IMR-90 (cell line): ENCODE data around the gene IL36G. TPM values are rescaled to one million over a fixed set of nuclear protein-coding genes. Genes with fewer than 3 reads are reported as not detected.

ENCODE experiments used
- ATAC-seq: fragments of 200-7000 bp; cut with Tn5 transposase; 2 replicates; pipeline ENCODE4 v1.9.1; 2020; ENCODE audit warnings: low read depth, mild to moderate bottlenecking, moderate library complexity
- BruUV-seq: library from RNA; stranded (reverse); fragments of 400-500 nt; replicated peaks from 2 replicates; lab custom pipeline; 2021; lab: Mats Ljungman, UMichigan
- CTCF ChIA-PET: fragments of 300-600 bp; formaldehyde crosslinking; extraction: SDS; loops from one replicate; lab custom pipeline; 2021; ENCODE audit warnings: antibody characterized with exemption; lab: Yijun Ruan, JAX
- POLR2A ChIA-PET: fragments of 300-600 bp; sonication (Branson Sonifier 250); formaldehyde crosslinking; loops from one replicate; lab custom pipeline; 2022; ENCODE audit warnings: antibody characterized with exemption; ENCODE audit not compliant: unreplicated experiment; lab: Charles Lee
- DNase-seq: peaks from one replicate; pipeline ENCODE4 v3.0.0; 2013
- H2AFZ ChIP-seq: replicated peaks from 2 replicates; pipeline ENCODE3; 2013; ENCODE audit warnings: low read length, mild to moderate bottlenecking; ENCODE audit not compliant: poor library complexity
- H2AK5ac ChIP-seq: 2 replicates; pipeline ENCODE4 v1.6.1; 2013; ENCODE audit warnings: low read depth, low read length, inconsistent platforms
- H2AK9ac ChIP-seq: replicated peaks from 2 replicates; pipeline ENCODE3; 2013; ENCODE audit warnings: mild to moderate bottlenecking, low read depth, low read length, moderate library complexity; ENCODE audit not compliant: poor library complexity
- H2BK120ac ChIP-seq: 2 replicates; pipeline ENCODE4 v1.6.1; 2013; ENCODE audit warnings: low read depth, low read length, inconsistent platforms
- H2BK15ac ChIP-seq: 3 replicates; pipeline ENCODE4 v1.6.1; 2013; ENCODE audit warnings: low read depth, low read length, inconsistent platforms
- H2BK20ac ChIP-seq: 2 replicates; pipeline ENCODE4 v1.6.1; 2013; ENCODE audit warnings: low read depth, mild to moderate bottlenecking, inconsistent platforms, low read length, moderate library complexity
- H2BK5ac ChIP-seq: 2 replicates; pipeline ENCODE4 v1.6.1; 2013; ENCODE audit warnings: mild to moderate bottlenecking, low read depth, low read length, inconsistent platforms; ENCODE audit not compliant: poor library complexity, severe bottlenecking
- H3K14ac ChIP-seq: replicated peaks from 2 replicates; pipeline ENCODE4 v1.6.1; 2013; ENCODE audit warnings: low read depth, low read length, inconsistent platforms
- H3K18ac ChIP-seq: 2 replicates; pipeline ENCODE4 v1.6.1; 2013; ENCODE audit warnings: low read depth, low read length, control low read depth
- H3K23ac ChIP-seq: 2 replicates; pipeline ENCODE4 v1.6.1; 2013; ENCODE audit warnings: low read depth, low read length, inconsistent platforms
- H3K27ac ChIP-seq: 2 replicates; pipeline ENCODE4 v1.5.1; 2013; ENCODE audit warnings: mild to moderate bottlenecking, control low read depth, low read length; ENCODE audit not compliant: insufficient read depth
- H3K27me3 ChIP-seq: 2 replicates; pipeline ENCODE4 v1.6.1; 2013; ENCODE audit warnings: low read length; ENCODE audit not compliant: control insufficient read depth, insufficient read depth
- H3K36me3 ChIP-seq: 2 replicates; pipeline ENCODE4 v1.6.1; 2013; ENCODE audit warnings: low read length, mixed read lengths; ENCODE audit not compliant: control insufficient read depth, insufficient read depth
- H3K4ac ChIP-seq: 2 replicates; pipeline ENCODE4 v1.6.1; 2013; ENCODE audit warnings: low read depth, low read length, inconsistent platforms
- H3K4me1 ChIP-seq: 2 replicates; pipeline ENCODE4 v1.6.1; 2013; ENCODE audit warnings: low read length, mixed read lengths; ENCODE audit not compliant: control insufficient read depth, insufficient read depth
- H3K4me2 ChIP-seq: 2 replicates; pipeline ENCODE4 v1.6.1; 2013; ENCODE audit warnings: low read depth, mild to moderate bottlenecking, control low read depth, low read length, moderate library complexity
- H3K4me3 ChIP-seq: 2 replicates; pipeline ENCODE4 v1.5.1; 2013; ENCODE audit warnings: low read depth, mild to moderate bottlenecking, control low read depth, low read length, moderate library complexity; ENCODE audit not compliant: insufficient read depth
- H3K56ac ChIP-seq: 2 replicates; pipeline ENCODE4 v1.6.1; 2013; ENCODE audit warnings: low read length, inconsistent platforms; ENCODE audit not compliant: insufficient read depth; ENCODE audit errors: extremely low read depth
- H3K79me1 ChIP-seq, 2 experiments: 2 replicates each; pipeline ENCODE4 v1.6.1; 2013; ENCODE audit warnings: low read length in 2 of 2, inconsistent platforms in 1 of 2, low read depth in 1 of 2
- H3K9ac ChIP-seq: 2 replicates; pipeline ENCODE4 v1.6.1; 2013; ENCODE audit warnings: low read depth, low read length, control low read depth
- H3K9me1 ChIP-seq: 2 replicates; pipeline ENCODE4 v1.6.1; 2013; ENCODE audit warnings: low read length, inconsistent platforms; ENCODE audit not compliant: insufficient read depth
- H3K9me3 ChIP-seq: 2 replicates; pipeline ENCODE4 v1.6.1; 2013; ENCODE audit warnings: low read length; ENCODE audit not compliant: control insufficient read depth, insufficient read depth
- H4K20me1 ChIP-seq: 2 replicates; pipeline ENCODE4 v1.6.1; 2013; ENCODE audit warnings: low read length, inconsistent platforms; ENCODE audit not compliant: insufficient read depth
- H4K5ac ChIP-seq: 2 replicates; pipeline ENCODE4 v1.6.1; 2013; ENCODE audit warnings: mild to moderate bottlenecking, low read depth, low read length, control low read depth
- H4K8ac ChIP-seq, 2 experiments: 2 replicates each; pipeline ENCODE4 v1.6.1; 2013; ENCODE audit warnings: low read depth in 2 of 2, low read length in 2 of 2, control low read depth in 1 of 2, inconsistent platforms in 1 of 2
- H4K91ac ChIP-seq: 2 replicates; pipeline ENCODE4 v1.6.1; 2013; ENCODE audit warnings: low read depth, low read length, inconsistent platforms; ENCODE audit not compliant: insufficient read depth
- BHLHE40 ChIP-seq: fragments of 150-350 bp; IDR thresholded peaks from 2 replicates; pipeline ENCODE4 v1.6.1; 2016; ENCODE audit warnings: mild to moderate bottlenecking, low read depth, low read length
- CTCF ChIP-seq: conservative IDR thresholded peaks from 2 replicates; pipeline ENCODE4 v1.5.1; 2012; ENCODE audit warnings: mild to moderate bottlenecking, low read depth, low read length, improper control_type of control experiment
- FOS ChIP-seq: fragments of 150-350 bp; IDR thresholded peaks from 2 replicates; pipeline ENCODE4 v1.6.1; 2016; ENCODE audit warnings: low read depth, low read length
- MXI1 ChIP-seq: IDR thresholded peaks from 2 replicates; pipeline ENCODE4 v1.6.1; 2012; ENCODE audit warnings: low read depth, mild to moderate bottlenecking, low read length, moderate library complexity, borderline replicate concordance
- POLR2A ChIP-seq: IDR thresholded peaks from 2 replicates; pipeline ENCODE4 v1.6.1; 2012; ENCODE audit warnings: mild to moderate bottlenecking, low read depth, low read length
- RAD21 ChIP-seq: IDR thresholded peaks from 2 replicates; pipeline ENCODE4 v1.6.1; 2012; ENCODE audit warnings: low read length, improper control_type of control experiment
- RCOR1 ChIP-seq: IDR thresholded peaks from 2 replicates; pipeline ENCODE4 v1.6.1; 2012; ENCODE audit warnings: mild to moderate bottlenecking, low read length, improper control_type of control experiment; ENCODE audit not compliant: insufficient replicate concordance
- RFX5 ChIP-seq: IDR thresholded peaks from 2 replicates; pipeline ENCODE4 v1.8.0; 2012; ENCODE audit warnings: low read depth, mild to moderate bottlenecking, low read length, moderate library complexity
- WGBS, 2 experiments: methylation state at CpG; one replicate each; pipeline versions ENCODE4 v1.1.5 to v1.1.7; 2013; ENCODE audit warnings: missing lambda C conversion rate in 2 of 2; ENCODE audit not compliant: insufficient read length in 1 of 2; ENCODE audit errors: extremely low coverage in 2 of 2; 5-methylcytosine and 5-hydroxymethylcytosine counted together
- dilution Hi-C: fragments of 300-500 bp; cut with HindIII; formaldehyde crosslinking; loops from one replicate; pipeline ENCODE4 v1.14.3; 2018; ENCODE audit warnings: low sequenced_read_pairs; ENCODE audit not compliant: unreplicated experiment
- in situ Hi-C: fragments of 300-500 bp; cut with MboI; formaldehyde crosslinking; loops from 3 replicates; pipeline ENCODE4 v1.14.3; 2019; ENCODE audit warnings: low sequenced_read_pairs, inconsistent platforms, mixed read lengths
- intact Hi-C: fragments of 100-400 bp; cut with micrococcal nuclease; formaldehyde crosslinking; loops from 2 replicates; pipeline ENCODE4 v1.10.0; 2022
- polyA plus RNA-seq, 3 experiments: library from polyadenylated mRNA; depleted of rRNA; stranded (reverse); fragments of >200 nt; gene quantifications; 2 replicates each; pipeline ENCODE4 v1.2.3, GENCODE V29; 2012; ENCODE audit warnings: low replicate concordance in 1 of 3
- total RNA-seq: library from RNA; depleted of rRNA; stranded (reverse); fragments of >200 nt; gene quantifications from 2 replicates; pipeline ENCODE4 v1.2.3, GENCODE V29; 2012

IL36G gene
- total and polyA plus RNA-seq, 2 of the 4 experiments (the other 2 are of a cell fraction): not detected

GRCh38 chr2:113021312-113021711 is 43.5 kb downstream of the IL36G start:
- Histone ChIP-seq H4K8ac (no peak overlapping the region), H3K79me1 (no peaks in the 10 kb centered on the region), H2BK120ac (no peak overlapping the region), H3K9me3 (no peaks in the 10 kb centered on the region), H2BK5ac (no peak overlapping the region), H4K91ac (no peak overlapping the region), H3K4me3 (no peak overlapping the region), H3K9me1 (no peaks in the 10 kb centered on the region), H2AFZ (no peak overlapping the region), H4K5ac (no peak overlapping the region), H3K27ac (no peak overlapping the region), H3K4me1 (no peaks in the 10 kb centered on the region), H3K23ac (no peak overlapping the region), H2AK9ac (no peak overlapping the region), H3K36me3 (no peaks in the 10 kb centered on the region), H3K56ac (no peak overlapping the region), H4K20me1 (no peaks in the 10 kb centered on the region), H2BK15ac (no peak overlapping the region), H2BK20ac (no peak overlapping the region), H3K18ac (no peak overlapping the region), H3K4me2 (no peak overlapping the region), H3K9ac (no peak overlapping the region), H3K14ac (no peak overlapping the region), H3K4ac (no peak overlapping the region), H3K27me3 (peaks cover 6% of the 10 kb centered on the region; the same call in 1 of the 2 replicates), H2AK5ac (no peak overlapping the region)
- intact Hi-C loops: no loop called here
- dilution Hi-C loops: no loop called here
- TF ChIP-seq BHLHE40: no peak
- no peak for TF ChIP-seq RCOR1
- no peak for TF ChIP-seq FOS
- no peak for TF ChIP-seq RAD21
- TF ChIP-seq POLR2A: no peak
- TF ChIP-seq MXI1: no peak
- TF ChIP-seq RFX5: no peak
- no peak for TF ChIP-seq CTCF
- POLR2A ChIA-PET: no interaction called here
- in situ Hi-C loops: no loop called here
- CTCF ChIA-PET: no interaction called here
- DNase-seq (no peak), ATAC-seq (no peak)
- WGBS, 2 experiments: 17% methylated on average over 3 of the region's 4 CpGs; no CpG with 5 or more reads in 1 of the 2 experiments
- BruUV-seq: no TSS peak
